Measurements from ENCODE around the gene ZSWIM4. TPM values are rescaled to one million over a fixed set of nuclear protein-coding genes. Genes with fewer than 3 reads are reported as not detected.
"Not testable (repeated sequence)": the region's sequence is repeated elsewhere in the genome, so short reads cannot be mapped to it uniquely, and the experiment has no call there.

ZSWIM4 gene
- polyA plus RNA-seq, 3 donors: 0.19 to 1.1 (median 0.23) TPM

GRCh38 chr19:13778847-13779246 lies 16.4 kb upstream of the ZSWIM4 start:
- no peak for DNase-seq
- H3K27me3 Mint-ChIP-seq (ENCODE audit: low read depth in 3 of 3): peaks cover 0 to 3% (median 2%) of the 10 kb centered on the region in 3 donors
- Histone ChIP-seq H3K4me1 (ENCODE audit: control insufficient read depth in 1 of 2, insufficient read depth in 2 of 2, low read length in 2 of 2) (peaks cover 9 to 12% of the 10 kb centered on the region in 2 donors), H3K9me3 (replicated peaks in 1 of 2; ENCODE audit: control insufficient read depth in 1 of 2, insufficient read depth in 1 of 2, low read length in 2 of 2) (no peaks in the 10 kb centered on the region), H3K9ac (ENCODE audit: insufficient read depth, low read length, poor library complexity, severe bottlenecking) (no peak overlapping the region), H4K20me1 (ENCODE audit: insufficient read depth, low read length) (peaks cover 16% of the 10 kb centered on the region), H3K27me3 (ENCODE audit: control insufficient read depth in 2 of 2, insufficient read depth in 2 of 2, low read length in 2 of 2) (no peaks in the 10 kb centered on the region), H3K4me2 (replicated peaks; ENCODE audit: extremely low read depth, low read length, poor library complexity, severe bottlenecking) (no peak overlapping the region), H2AFZ (ENCODE audit: insufficient read depth, low read depth, low read length, poor library complexity, severe bottlenecking) (no peak overlapping the region), H3K36me3 (replicated peaks in 1 of 2; ENCODE audit: control insufficient read depth in 1 of 2, insufficient read depth in 2 of 2, low read length in 2 of 2) (peaks cover 20 to 29% of the 10 kb centered on the region in 2 donors), H3K27ac (ENCODE audit: low read depth in 1 of 2, low read length in 2 of 2) (no peak overlapping the region), H3K4me3 (replicated peaks in 1 of 3; ENCODE audit: low read depth in 2 of 3, low read length in 3 of 3) (no peak overlapping the region), H3K79me2 (ENCODE audit: insufficient read depth, low read length) (peaks cover 23% of the 10 kb centered on the region)
- peaks cover 0 to 3% (median 0%) of the 10 kb centered on the region in 7 donors for H3K9me3 Mint-ChIP-seq
- H3K4me1 Mint-ChIP-seq: peaks cover 23% of the 10 kb centered on the region
- peaks cover 32 to 36% of the 10 kb centered on the region in 2 donors for H3K36me3 Mint-ChIP-seq
- H3K4me3 Mint-ChIP-seq: no peak overlapping the region
- TF ChIP-seq, protein P1, sequence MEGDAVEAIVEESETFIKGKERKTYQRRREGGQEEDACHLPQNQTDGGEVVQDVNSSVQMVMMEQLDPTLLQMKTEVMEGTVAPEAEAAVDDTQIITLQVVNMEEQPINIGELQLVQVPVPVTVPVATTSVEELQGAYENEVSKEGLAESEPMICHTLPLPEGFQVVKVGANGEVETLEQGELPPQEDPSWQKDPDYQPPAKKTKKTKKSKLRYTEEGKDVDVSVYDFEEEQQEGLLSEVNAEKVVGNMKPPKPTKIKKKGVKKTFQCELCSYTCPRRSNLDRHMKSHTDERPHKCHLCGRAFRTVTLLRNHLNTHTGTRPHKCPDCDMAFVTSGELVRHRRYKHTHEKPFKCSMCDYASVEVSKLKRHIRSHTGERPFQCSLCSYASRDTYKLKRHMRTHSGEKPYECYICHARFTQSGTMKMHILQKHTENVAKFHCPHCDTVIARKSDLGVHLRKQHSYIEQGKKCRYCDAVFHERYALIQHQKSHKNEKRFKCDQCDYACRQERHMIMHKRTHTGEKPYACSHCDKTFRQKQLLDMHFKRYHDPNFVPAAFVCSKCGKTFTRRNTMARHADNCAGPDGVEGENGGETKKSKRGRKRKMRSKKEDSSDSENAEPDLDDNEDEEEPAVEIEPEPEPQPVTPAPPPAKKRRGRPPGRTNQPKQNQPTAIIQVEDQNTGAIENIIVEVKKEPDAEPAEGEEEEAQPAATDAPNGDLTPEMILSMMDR (IDR thresholded peaks at IDR 0.05): no peak
- intact Hi-C loops (cut with micrococcal nuclease): no loop called here
- 74% methylated on average over 4 of the region's 6 CpGs for WGBS (ENCODE audit: insufficient coverage)
- peak overlapping the region in 1 of 7 donors; percentile 7 for H3K27ac Mint-ChIP-seq

DNA sequence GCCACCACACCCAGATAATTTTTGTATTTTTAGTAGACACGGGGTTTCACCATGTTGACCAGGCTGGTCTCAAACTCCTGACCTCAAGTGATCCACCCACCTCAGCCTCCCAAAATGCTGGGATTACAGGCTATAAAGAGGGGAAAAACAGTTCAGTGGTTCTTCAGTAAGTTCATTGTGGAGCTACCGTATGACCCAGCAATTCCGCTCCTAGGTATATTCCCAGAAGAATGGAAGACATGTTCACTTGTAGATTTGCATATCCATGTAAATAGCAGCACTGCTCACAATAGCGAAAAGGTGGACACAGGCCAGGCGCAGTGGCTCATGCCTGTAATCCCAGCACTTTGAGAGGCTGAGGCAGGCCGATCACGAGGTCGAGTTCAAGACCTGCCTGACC lies 15.4 kb upstream of the ZSWIM4 start:
- WGBS (ENCODE audit: insufficient coverage): 99% methylated on average over 7 of the region's 8 CpGs
- H3K27me3 Mint-ChIP-seq (ENCODE audit: low read depth in 3 of 3); H3K4me3 Mint-ChIP-seq: not testable (repeated sequence)

More for the DNA sequence above, 15.4 kb upstream of the ZSWIM4 start:
- Histone ChIP-seq H3K79me2 (ENCODE audit: insufficient read depth, low read length) (peaks cover 17% of the 10 kb centered on the region), H3K36me3 (replicated peaks in 1 of 2; ENCODE audit: control insufficient read depth in 1 of 2, insufficient read depth in 2 of 2, low read length in 2 of 2) (peaks cover 20 to 29% of the 10 kb centered on the region in 2 donors), H4K20me1 (ENCODE audit: insufficient read depth, low read length) (peaks cover 15% of the 10 kb centered on the region), H3K4me1 (ENCODE audit: control insufficient read depth in 1 of 2, insufficient read depth in 2 of 2, low read length in 2 of 2) (peaks cover 8 to 13% of the 10 kb centered on the region in 2 donors)
- H3K4me1 Mint-ChIP-seq: peaks cover 22% of the 10 kb centered on the region
- not testable (repeated sequence) for H2AFZ ChIP-seq (ENCODE audit: insufficient read depth, low read depth, low read length, poor library complexity, severe bottlenecking); H3K9ac ChIP-seq (ENCODE audit: insufficient read depth, low read length, poor library complexity, severe bottlenecking); H3K4me3 ChIP-seq (replicated peaks in 1 of 3; ENCODE audit: low read depth in 2 of 3, low read length in 3 of 3); H3K4me2 ChIP-seq (replicated peaks; ENCODE audit: extremely low read depth, low read length, poor library complexity, severe bottlenecking); H3K27me3 ChIP-seq (ENCODE audit: control insufficient read depth in 2 of 2, insufficient read depth in 2 of 2, low read length in 2 of 2); H3K27ac ChIP-seq (ENCODE audit: low read depth in 1 of 2, low read length in 2 of 2); DNase-seq; H3K9me3 Mint-ChIP-seq; H3K9me3 ChIP-seq (replicated peaks in 1 of 2; ENCODE audit: control insufficient read depth in 1 of 2, insufficient read depth in 1 of 2, low read length in 2 of 2)
- peaks cover 32 to 36% of the 10 kb centered on the region in 2 donors for H3K36me3 Mint-ChIP-seq
- intact Hi-C loops (cut with micrococcal nuclease): loop anchor here in 1 of 2 donors (5.0 kb wide), 1 partner anchor 88 kb away; no protein-coding TSS in a partner anchor
- peak overlapping the region in 1 of 7 donors; percentile 8 for H3K27ac Mint-ChIP-seq

Data from CD14-positive monocyte (primary cell).